OCI-LY1 (cell line): Measurements from ENCODE around the gene IL17F.

Source experiments
- CTCF ChIP-seq: fragments of 200-600 bp; sonication (generic), shearing (Covaris generic); IDR thresholded peaks from 2 replicates; pipeline ENCODE4 v1.5.1; 2017; ENCODE audit warnings: mild to moderate bottlenecking, antibody characterized with exemption, low read length, moderate library complexity, mixed read lengths
- EZH2 ChIP-seq: fragments of 200-600 bp; sonication (generic), shearing (Covaris generic); IDR thresholded peaks from 2 replicates; pipeline ENCODE4 v1.8.0; 2017; ENCODE audit warnings: borderline replicate concordance, mixed run types, mild to moderate bottlenecking, antibody characterized with exemption, low read length, moderate library complexity, mixed read lengths

GRCh38 chr6:52283111-52283510 is 38.8 kb upstream of the IL17F start:
- TF ChIP-seq EZH2 (no peak), CTCF (no peak)
